Renal cortex interstitium (tissue), 15 donors: ENCODE data around the gene CCDC186. TPM values are rescaled to one million over a fixed set of nuclear protein-coding genes. Genes with fewer than 3 reads are reported as not detected.

Experiments
- DNase-seq, 11 donors: peaks; one replicate each; pipeline ENCODE4 v3.0.0-alpha.2; 2013; ENCODE audit warnings: low read depth in 9 of 11, low spot score in 4 of 11; ENCODE audit errors: extremely low read depth in 1 of 11
- long read RNA-seq, 16 experiments: transcript quantifications; one replicate each; lab custom pipeline, GENCODE V29; 2026
- polyA plus RNA-seq, 3 donors: library from polyadenylated mRNA; unstranded; fragments of 120-200 nt; gene quantifications; one replicate each; pipeline ENCODE4 v1.2.1, GENCODE V29; 2013; ENCODE audit not compliant: insufficient read length in 3 of 3

The CCDC186 gene
- 10 to 100 TPM; 21.9 to 30.8 (median 25.2) TPM for polyA plus RNA-seq
- long read RNA-seq, donor 1, partial matches to known transcripts = 0 of 3 reads
- long read RNA-seq, donor 1, other reads (novel, unspliced or antisense) = 0 of 3 reads
- long read RNA-seq, donor 2, transcript CCDC186-202 (2 exons, 1,928 nt) = major isoform, 5 of 5 reads
- long read RNA-seq, donor 2, partial matches to known transcripts = 0 of 5 reads
- long read RNA-seq, donor 2, other reads (novel, unspliced or antisense) = 0 of 5 reads
- long read RNA-seq, donor 3, full-length matches to known transcripts = 7 of 7 reads
- long read RNA-seq, donor 3, partial matches to known transcripts = 0 of 7 reads
- long read RNA-seq, donor 3, other reads (novel, unspliced or antisense) = 0 of 7 reads
- long read RNA-seq, donor 4, partial matches to known transcripts = 0 of 1 reads
- long read RNA-seq, donor 4, other reads (novel, unspliced or antisense) = 0 of 1 reads
- long read RNA-seq, donor 5 = 0 reads
- long read RNA-seq, donor 6, partial matches to known transcripts = 0 of 7 reads
- long read RNA-seq, donor 6, other reads (novel, unspliced or antisense) = 0 of 7 reads
- long read RNA-seq, donor 7, partial matches to known transcripts = 0 of 3 reads
- long read RNA-seq, donor 7, other reads (novel, unspliced or antisense) = 0 of 3 reads
- long read RNA-seq, donor 8, full-length matches to known transcripts = 5 of 5 reads
- long read RNA-seq, donor 8, partial matches to known transcripts = 0 of 5 reads
- long read RNA-seq, donor 8, other reads (novel, unspliced or antisense) = 0 of 5 reads
- long read RNA-seq, donor 9, full-length matches to known transcripts = 5 of 5 reads
- long read RNA-seq, donor 9, partial matches to known transcripts = 0 of 5 reads
- long read RNA-seq, donor 9, other reads (novel, unspliced or antisense) = 0 of 5 reads
- long read RNA-seq, donor 10, partial matches to known transcripts = 0 of 2 reads
- long read RNA-seq, donor 10, other reads (novel, unspliced or antisense) = 0 of 2 reads
- long read RNA-seq, donor 11 = 0 reads
- long read RNA-seq, donor 12, full-length matches to known transcripts = 3 of 3 reads
- long read RNA-seq, donor 12, partial matches to known transcripts = 0 of 3 reads
- long read RNA-seq, donor 12, other reads (novel, unspliced or antisense) = 0 of 3 reads
- long read RNA-seq, donor 13 = 0 reads
- long read RNA-seq, donor 14, partial matches to known transcripts = 0 of 2 reads
- long read RNA-seq, donor 14, other reads (novel, unspliced or antisense) = 0 of 2 reads
- long read RNA-seq, donor 15 = 0 reads
- long read RNA-seq, donor 16, full-length matches to known transcripts = 7 of 16 reads
- long read RNA-seq, donor 16, partial matches to known transcripts = 9 of 16 reads
- long read RNA-seq, donor 16, other reads (novel, unspliced or antisense) = 0 of 16 reads

DNA sequence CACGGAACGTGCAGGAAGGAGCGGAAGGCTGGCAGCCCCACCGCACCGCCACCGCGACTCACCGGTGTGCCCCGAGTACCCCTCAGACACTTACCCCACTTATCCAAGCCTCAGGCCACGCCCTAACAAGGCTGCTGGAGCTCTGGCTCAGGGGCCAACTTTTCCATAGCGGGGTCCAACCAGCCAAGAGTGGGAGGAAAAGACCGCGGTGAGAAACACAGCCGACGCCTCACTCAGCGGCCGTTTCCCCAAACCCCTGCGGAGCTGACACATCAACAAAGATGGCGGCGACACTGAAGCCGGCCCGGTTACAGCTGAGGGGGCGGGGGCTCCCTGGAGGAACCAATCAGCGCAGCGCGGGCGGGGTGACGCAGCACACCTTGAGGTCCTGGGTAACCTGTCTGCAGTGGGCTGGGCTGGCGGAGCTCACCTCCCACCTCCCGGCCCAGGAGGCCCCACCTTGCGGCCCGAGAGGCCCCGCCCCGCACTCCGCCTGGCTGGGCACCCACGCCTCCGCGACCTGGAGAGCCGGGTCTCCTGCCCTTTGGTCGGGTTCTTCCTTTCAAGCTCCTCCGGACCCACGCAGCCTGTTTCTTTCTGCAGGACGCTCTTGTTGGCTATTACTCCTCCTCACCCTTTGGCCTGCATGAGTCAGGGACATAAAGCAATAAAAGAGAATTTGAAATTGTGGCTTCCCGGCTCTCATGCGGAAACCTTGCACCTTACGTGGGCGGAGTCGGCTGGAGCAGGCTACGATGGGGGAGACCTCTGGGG lies at the start of gene CCDC186:
Gene CCDC186 (minus strand): TSS at position 283 of the 774 bp plus-strand sequence. CDS start 10,935 bp downstream, outside the sequence.
- peak; percentile 78 to 94 (median 89) for DNase-seq

DNA sequence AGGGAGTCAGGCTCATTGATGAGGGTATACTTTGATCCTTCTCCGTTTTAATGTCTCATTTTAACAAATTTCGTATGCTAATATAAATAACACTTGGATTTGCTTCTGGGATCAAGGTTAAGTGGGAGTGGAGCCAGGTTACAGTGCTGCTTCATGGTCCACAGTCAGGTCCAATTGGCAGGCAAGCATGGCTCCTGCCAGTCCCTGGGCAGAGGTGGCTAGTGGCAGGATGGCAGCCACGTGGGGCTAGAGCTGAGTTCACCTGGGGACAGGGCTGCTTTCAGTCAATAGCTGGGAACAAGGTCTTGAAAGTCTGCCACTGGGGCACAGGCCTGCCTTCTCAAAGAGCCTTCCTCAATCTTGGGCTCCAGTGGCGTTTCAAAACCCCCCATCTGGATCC lies 49.1 kb upstream of the CCDC186 start:
- DNase-seq = no peak

DNA sequence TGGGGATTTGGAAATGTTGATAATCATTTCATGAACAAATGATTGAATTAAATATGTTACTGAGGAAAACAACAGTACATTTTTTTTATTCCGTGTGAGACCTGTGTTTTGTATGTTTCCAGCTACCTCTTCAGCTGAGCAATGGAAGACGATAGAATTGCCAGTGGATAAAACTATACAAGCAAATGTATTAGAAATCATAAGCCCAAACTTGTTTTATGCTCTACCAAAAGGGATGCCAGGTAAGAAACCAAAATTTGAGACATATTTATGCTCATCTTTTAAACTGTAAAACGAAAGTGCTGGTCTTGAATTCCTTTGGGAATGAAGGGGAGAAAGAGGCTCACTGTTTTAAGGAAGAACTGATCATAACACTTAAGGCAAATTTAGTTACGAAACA lies 47.2 kb upstream of the CCDC186 start:
- no peak for DNase-seq

DNA sequence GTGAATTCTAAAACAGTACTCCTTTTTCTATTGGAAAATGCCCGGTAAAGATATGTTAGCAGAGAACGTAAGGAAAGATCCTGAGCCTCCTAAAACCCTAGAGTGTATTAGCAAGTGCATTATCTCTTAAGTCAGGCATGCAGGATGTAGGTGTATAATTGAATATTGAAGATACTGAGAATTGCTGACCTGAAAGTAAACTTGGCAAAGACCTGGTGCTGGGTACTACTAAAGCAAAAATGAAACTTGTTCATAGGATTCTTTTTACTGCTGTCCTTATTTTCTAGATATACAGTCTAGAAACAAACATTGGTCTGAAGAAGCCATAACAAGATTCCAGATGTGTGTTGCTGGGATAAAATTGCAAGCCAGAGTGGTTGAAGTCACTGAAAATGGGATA lies 46.3 kb upstream of the CCDC186 start:
- no peak for DNase-seq

DNA sequence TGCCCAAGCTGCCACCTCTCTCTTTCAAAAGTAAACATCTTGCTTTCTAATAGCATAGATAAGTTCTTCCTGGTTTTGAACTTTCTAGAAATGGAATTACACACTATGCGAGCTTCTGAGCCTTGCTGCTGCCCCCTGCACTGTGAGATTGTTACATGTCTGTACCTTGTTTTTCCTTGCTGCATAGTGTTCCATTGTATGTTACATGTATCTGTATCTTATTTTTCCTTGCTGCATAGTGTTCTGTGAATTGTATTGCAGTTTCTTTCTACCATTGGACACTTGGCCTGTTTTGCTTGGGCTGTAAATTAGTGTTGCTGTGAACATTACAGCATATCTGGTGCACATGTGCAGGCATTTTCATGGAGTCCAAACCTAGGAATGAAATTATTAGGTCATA lies 41.0 kb upstream of the CCDC186 start:
- no peak for DNase-seq

DNA sequence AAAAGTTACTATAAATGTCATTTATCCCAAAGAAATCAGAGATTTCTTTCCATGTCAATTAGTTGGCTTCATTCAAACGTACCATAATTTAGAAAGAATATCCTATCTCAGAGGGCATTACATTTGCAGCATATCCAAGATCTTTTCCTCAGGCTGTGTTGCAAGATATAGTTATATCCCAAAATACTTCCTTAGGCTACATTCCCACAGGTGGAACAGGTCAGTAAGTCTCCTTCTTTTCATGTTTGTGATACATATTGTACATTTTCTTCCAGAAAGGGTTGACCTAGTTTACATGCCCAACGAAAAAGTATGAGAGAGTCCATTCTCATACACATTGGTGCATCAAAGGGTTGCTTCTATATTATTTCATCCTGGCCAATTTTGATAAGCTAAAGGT lies 38.1 kb upstream of the CCDC186 start:
- no peak for DNase-seq

DNA sequence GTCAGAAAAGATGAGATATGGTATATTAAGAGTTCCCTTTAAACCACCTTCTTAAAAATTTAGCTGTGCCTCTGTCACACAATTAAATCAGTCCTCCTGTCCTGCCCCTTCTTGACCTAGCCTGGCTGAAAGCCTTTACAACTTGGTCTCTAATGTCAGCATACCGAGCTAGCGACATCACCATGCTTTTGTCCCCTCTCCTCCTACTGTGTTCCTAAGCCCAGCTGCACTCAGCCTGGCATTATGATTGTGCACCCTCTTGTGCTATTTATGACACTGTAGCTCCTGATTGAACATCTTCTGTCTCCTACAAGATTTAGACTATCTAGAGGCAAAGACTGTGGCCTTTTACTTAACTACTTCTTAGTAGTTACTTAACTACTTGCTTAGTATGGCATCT lies 34.3 kb upstream of the CCDC186 start:
- no peak for DNase-seq

DNA sequence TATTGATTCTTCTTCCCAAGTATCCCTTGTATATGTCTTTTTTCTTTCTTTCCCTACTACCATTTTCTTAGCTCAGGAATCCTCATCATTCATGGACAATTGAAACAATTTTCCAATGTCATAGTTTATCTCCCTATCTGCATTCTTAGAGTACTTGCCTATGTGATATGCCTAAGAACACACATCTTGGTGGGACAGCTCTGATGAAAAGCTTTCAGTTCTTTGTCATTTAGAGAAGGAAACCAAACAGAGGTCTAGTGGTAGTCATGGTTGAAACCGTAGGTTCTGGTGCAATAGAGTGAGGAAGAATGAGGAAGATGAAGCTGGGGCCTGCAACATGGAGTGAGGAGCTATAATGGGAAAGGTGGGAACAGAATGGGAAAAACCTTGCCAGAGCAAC lies 33.3 kb upstream of the CCDC186 start:
- DNase-seq = no peak

DNA sequence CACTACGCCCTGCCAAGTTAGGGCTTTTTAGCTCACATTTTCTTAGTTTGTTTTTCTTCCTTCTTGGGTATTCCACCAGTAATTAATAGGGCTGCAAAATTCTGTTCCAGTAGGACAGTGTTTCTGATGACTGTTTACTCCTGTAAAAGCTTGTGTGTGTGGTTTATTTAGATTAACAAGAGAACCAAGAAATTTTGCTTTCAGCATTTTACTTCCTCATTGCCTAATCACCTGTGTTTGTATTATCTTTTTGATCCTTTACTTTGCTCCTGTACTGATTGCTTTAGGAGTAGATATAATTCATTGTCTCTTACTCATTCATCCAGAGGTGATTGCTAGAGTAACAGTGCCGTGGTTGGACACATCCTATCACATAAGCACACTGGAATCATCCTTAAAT lies 32.9 kb upstream of the CCDC186 start:
- DNase-seq = no peak

DNA sequence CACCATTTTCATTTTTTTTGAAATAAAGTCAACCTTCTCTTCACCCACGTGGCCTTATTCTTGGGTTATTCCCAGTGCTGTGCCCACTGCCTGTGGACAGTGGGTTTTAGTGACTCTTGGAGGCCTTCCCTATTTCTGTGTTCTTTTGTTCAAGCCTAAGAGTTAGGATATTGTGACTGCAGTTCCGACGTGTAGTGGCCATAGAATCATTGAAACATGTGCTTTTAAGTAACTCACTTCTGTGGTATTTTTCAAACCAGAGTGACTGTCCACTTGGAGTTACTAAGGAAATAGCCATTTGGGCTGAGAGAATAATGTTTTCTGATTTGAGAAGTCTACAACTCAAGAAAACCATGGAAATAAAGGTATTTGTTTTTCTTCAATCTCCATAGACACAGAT lies 28.8 kb upstream of the CCDC186 start:
- no peak for DNase-seq

DNA sequence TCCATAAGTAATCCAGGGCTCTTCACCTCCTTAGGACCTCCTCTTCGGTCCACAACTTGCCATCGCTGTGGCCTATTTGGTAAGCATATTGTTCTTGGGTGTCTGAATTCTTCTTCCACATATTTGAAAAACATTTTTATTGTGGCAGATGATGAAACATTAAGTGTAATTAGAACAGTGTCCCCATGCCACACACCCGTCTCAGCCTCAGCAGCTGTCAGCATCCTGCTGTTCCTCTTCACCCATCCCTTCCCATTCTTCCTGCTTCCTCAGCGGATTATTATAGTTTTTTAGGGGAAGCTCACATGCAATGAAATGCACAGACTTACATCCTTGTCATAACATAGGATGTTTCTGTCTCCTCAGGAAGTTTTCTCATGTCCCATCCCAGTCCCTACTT lies 25.2 kb upstream of the CCDC186 start:
- DNase-seq = no peak

DNA sequence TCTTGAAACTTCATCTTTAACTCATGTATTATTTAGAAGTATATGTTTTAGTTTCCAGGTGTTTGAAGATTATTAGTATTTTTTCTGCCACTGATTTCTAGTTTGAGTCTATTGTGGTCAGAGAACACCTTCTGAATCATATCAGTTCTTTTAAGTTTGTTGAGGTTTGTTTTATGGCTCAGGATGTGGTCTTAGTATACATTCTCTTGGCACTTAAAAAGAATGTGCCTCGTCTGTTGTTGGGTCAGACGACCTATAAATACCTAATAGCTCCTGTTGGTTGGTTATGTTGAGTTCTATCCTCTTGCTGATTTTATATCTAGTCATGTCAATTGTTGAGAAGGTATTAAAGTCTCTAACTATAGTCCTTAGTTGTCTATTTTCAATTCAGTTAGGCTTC lies 21.1 kb upstream of the CCDC186 start:
- no peak for DNase-seq

DNA sequence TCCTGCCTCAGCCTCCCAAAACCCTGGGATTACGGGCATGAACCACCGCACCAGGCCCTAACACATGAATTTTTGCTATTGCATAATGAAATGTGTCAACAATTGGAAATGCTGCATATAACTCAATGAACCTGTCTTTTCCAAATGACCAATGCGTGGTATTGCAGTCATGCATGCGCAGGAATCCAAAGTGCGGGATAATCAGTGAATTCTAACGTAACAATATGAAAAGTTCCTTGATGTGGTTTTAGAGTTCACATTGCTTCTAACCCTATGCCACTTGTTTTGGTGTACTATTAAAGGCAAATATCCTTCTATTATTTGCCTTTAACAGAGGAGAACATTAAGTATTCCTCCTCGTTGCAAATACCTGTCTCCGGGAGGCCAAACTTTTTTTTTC lies 15.7 kb upstream of the CCDC186 start:
- no peak for DNase-seq

DNA sequence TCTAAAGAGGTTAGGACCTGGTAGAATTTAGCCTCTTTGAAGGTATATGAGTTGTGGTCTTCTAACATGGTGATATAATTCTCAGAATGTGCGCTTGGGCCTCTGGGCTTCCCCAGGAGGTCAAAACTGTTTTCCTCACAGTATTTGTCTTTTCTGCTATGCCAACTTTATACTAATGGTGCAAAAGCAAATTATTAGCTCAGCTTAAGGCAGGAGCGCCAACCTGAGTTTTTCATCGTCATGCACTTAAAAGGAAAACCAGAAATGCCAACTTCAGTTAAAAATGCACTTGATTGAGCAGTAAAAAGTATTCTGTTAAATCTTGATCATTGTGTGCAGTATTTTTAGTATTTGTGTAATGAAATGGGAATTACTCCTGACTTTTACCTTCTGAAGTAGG lies 14.9 kb upstream of the CCDC186 start:
- no peak for DNase-seq

DNA sequence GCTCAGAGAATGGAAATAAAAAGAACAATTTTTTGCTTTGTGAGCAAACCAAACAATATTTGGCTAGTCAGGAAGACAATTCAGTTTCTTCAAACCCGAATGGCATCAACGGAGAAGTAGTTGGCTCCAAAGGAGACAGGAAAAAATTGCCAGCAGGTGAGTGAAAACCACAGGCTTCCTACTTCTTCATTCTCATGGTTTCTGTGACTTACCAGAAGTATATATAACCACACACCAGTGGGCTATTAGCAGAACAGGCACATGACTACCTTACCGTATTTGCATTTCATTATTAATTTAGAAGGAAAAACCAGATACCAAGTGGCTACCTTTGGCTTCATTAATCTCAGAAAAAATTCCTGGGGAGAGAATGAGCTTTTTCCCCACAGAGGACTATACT lies 14.0 kb upstream of the CCDC186 start:
- no peak for DNase-seq

DNA sequence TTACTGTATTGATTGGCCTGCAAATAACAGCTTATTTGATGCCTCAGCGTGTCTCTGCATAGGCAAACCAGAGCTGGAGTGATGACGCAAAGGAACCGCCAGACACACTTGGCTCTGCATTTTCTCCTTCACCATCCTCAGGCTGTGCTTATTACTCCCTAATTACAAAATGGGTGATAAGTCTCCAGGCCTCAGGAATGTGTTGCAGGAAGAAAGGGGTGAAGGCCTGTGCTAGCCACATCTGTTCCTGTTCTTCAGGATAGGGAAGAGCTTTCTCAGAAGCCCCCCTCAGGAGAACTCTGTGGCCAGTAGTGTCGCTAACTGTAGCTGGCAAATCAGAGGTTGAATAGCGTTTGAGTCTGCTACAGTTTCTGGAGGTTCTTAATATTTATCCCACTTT lies 10.3 kb upstream of the CCDC186 start:
- no peak for DNase-seq

DNA sequence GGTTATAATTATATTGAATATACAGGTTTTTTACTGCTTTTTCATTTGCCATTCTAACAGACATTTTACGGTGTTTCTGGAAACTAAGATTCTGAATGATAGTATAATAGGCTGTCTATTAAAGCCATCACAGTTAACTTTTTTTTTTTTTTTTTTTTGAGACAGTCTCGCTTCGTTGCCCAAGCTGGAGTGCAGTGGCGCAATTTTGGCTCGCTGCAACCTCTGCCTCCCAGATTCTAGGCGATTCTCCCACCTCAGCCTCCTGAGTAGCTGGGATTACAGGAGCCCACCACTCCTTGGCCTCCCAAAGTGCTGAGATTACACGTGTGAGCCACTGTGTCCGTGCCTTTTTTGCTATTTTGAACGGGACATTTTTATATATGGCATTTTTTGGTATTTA lies 9.6 kb upstream of the CCDC186 start:
- DNase-seq = no peak

DNA sequence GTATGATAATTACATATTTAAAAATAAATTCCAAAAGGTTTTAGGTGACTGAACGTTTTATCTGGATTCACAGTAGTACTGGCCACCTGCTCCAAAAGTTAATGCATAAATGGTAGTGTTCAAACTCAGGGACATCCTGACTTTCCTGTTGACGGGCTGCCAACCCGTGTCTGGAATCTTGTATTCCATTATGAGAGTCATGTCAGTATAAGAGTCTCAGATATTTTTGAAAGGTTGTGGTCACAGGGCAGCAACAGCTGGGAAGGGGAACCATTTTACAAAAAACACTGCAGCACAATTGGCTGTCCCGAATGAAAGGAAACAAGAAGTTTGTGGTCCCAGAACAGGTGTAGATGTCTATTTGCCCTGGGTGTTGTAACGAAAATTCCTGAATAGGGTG lies 8.0 kb upstream of the CCDC186 start:
- DNase-seq = no peak

DNA sequence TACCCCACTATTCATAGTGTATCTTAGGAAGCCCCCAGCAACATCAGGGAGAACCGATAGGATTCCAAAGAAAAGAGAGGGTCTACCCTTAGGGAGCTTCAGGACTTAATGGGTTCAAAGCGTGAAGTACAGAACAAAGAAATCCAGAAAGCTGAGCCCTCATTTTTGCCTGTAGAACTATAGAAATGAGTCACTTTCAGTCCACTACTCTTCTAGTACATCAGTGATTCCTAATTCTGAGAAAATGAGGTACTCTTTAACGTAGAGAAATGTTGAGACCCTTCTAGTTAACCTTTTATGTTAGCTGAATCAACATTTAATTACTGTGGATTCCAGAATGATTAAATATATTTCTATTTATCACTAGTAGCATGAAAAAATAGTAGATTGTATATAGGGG lies 6.9 kb upstream of the CCDC186 start:
- DNase-seq = no peak
